IgD-negative memory B cell (primary cell): Measurements from ENCODE around the gene ZNRF2. TPM values are rescaled to one million over a fixed set of nuclear protein-coding genes. Genes with fewer than 3 reads are reported as not detected.
"Not testable (repeated sequence)": the region's sequence is repeated elsewhere in the genome, so short reads cannot be mapped to it uniquely, and the experiment has no call there.

Experiments used
- H3K27ac Mint-ChIP-seq, 3 donors: one replicate each; pipeline ENCODE4 v1.8.0; 2020 to 2022; ENCODE audit warnings: mild to moderate bottlenecking in 3 of 3, mixed read lengths in 3 of 3, moderate library complexity in 1 of 3
- H3K27me3 Mint-ChIP-seq: one replicate; pipeline ENCODE4 v1.8.0; 2021; ENCODE audit warnings: mixed read lengths
- H3K36me3 Mint-ChIP-seq: one replicate; pipeline ENCODE4 v1.8.0; 2020; ENCODE audit warnings: mild to moderate bottlenecking, mixed read lengths
- H3K4me1 Mint-ChIP-seq, 3 donors: one replicate each; pipeline ENCODE4 v1.8.0; 2020 to 2022; ENCODE audit warnings: mixed read lengths in 3 of 3, mild to moderate bottlenecking in 1 of 3
- H3K4me3 Mint-ChIP-seq, 4 donors: one replicate each; pipeline ENCODE4 v1.8.0; 2020 to 2022; ENCODE audit warnings: mild to moderate bottlenecking in 4 of 4, mixed read lengths in 4 of 4, moderate library complexity in 3 of 4
- H3K9me3 Mint-ChIP-seq, 3 donors: one replicate each; pipeline ENCODE4 v1.8.0; 2020 to 2021; ENCODE audit warnings: mixed read lengths in 3 of 3, mild to moderate bottlenecking in 1 of 3
- polyA plus RNA-seq: library from polyadenylated mRNA; unstranded; fragments of 300-500 nt; fragmentation: Illumina TruSeq; gene quantifications from one replicate; pipeline ENCODE4 v1.2.3, GENCODE V29; 2021

The ZNRF2 gene
- polyA plus RNA-seq, 1 donor from 2014 or later = 1.9 TPM

GRCh38 chr7:30273552-30273951 is 10.8 kb upstream of the ZNRF2 start:
- Mint-ChIP-seq H3K36me3 (peaks cover 6% of the 10 kb centered on the region), H3K4me1 (peaks cover 3 to 11% (median 6%) of the 10 kb centered on the region in 3 donors), H3K27me3 (no peaks in the 10 kb centered on the region), H3K9me3 (no peaks in the 10 kb centered on the region), H3K4me3 (no peak overlapping the region), H3K27ac (no peak overlapping the region)

GRCh38 chr7:30274641-30275040 is 9.8 kb upstream of the ZNRF2 start:
- peaks cover 10 to 18% (median 13%) of the 10 kb centered on the region in 3 donors for H3K4me1 Mint-ChIP-seq
- H3K9me3 Mint-ChIP-seq = no peaks in the 10 kb centered on the region
- H3K27ac Mint-ChIP-seq = no peak overlapping the region
- H3K27me3 Mint-ChIP-seq = no peaks in the 10 kb centered on the region
- peaks cover 6% of the 10 kb centered on the region for H3K36me3 Mint-ChIP-seq
- no peak overlapping the region for H3K4me3 Mint-ChIP-seq

GRCh38 chr7:30276203-30276900 is 8.0 kb upstream of the ZNRF2 start:
- Mint-ChIP-seq H3K4me3 (no peak overlapping the region), H3K9me3 (no peaks in the 10 kb centered on the region), H3K4me1 (peaks cover 7 to 15% (median 12%) of the 10 kb centered on the region in 3 donors), H3K27ac (no peak overlapping the region), H3K27me3 (no peaks in the 10 kb centered on the region), H3K36me3 (no peaks in the 10 kb centered on the region)

- H3K9me3 Mint-ChIP-seq = no peaks in the 10 kb centered on the region
- H3K4me1 Mint-ChIP-seq = peaks cover 9 to 19% (median 13%) of the 10 kb centered on the region in 3 donors
- no peaks in the 10 kb centered on the region for H3K27me3 Mint-ChIP-seq
- H3K4me3 Mint-ChIP-seq = no peak overlapping the region
- H3K36me3 Mint-ChIP-seq = no peaks in the 10 kb centered on the region
- no peak overlapping the region for H3K27ac Mint-ChIP-seq
Observed at GRCh38 chr7:30278376-30278775, 6.0 kb upstream of the ZNRF2 start.

GRCh38 chr7:30278849-30279652 is 5.3 kb upstream of the ZNRF2 start:
- Mint-ChIP-seq H3K36me3 (no peaks in the 10 kb centered on the region), H3K27ac (peak overlapping the region in 1 of 3 donors; percentile 24), H3K27me3 (no peaks in the 10 kb centered on the region), H3K9me3 (no peaks in the 10 kb centered on the region), H3K4me3 (no peak overlapping the region), H3K4me1 (peaks cover 11 to 21% (median 13%) of the 10 kb centered on the region in 3 donors)

GRCh38 chr7:30279653-30279904 is 4.8 kb upstream of the ZNRF2 start:
- no peak overlapping the region for H3K4me3 Mint-ChIP-seq
- no peaks in the 10 kb centered on the region for H3K9me3 Mint-ChIP-seq
- H3K36me3 Mint-ChIP-seq = no peaks in the 10 kb centered on the region
- H3K4me1 Mint-ChIP-seq = peaks cover 11 to 22% (median 13%) of the 10 kb centered on the region in 3 donors
- H3K27me3 Mint-ChIP-seq = no peaks in the 10 kb centered on the region
- peak overlapping the region in 1 of 3 donors; percentile 24 for H3K27ac Mint-ChIP-seq

- Mint-ChIP-seq H3K36me3 (no peaks in the 10 kb centered on the region), H3K27ac (no peak overlapping the region), H3K4me3 (peak overlapping the region in 2 of 4 donors; percentile 13 to 17), H3K4me1 (peaks cover 11 to 22% (median 13%) of the 10 kb centered on the region in 3 donors), H3K27me3 (no peaks in the 10 kb centered on the region), H3K9me3 (no peaks in the 10 kb centered on the region)
Observed at GRCh38 chr7:30280631-30281030, 3.8 kb upstream of the ZNRF2 start.

- peaks cover under 1% of the 10 kb centered on the region for H3K36me3 Mint-ChIP-seq
- no peaks in the 10 kb centered on the region for H3K27me3 Mint-ChIP-seq
- no peak overlapping the region for H3K27ac Mint-ChIP-seq
- peak overlapping the region in 1 of 4 donors; percentile 13 for H3K4me3 Mint-ChIP-seq
- H3K9me3 Mint-ChIP-seq = peaks cover 2 to 5% (median 3%) of the 10 kb centered on the region in 3 donors
- H3K4me1 Mint-ChIP-seq = peaks cover 14 to 26% (median 19%) of the 10 kb centered on the region in 3 donors
Observed at GRCh38 chr7:30281263-30281662, 3.1 kb upstream of the ZNRF2 start.

- Mint-ChIP-seq H3K36me3 (peaks cover 2% of the 10 kb centered on the region), H3K27me3 (no peaks in the 10 kb centered on the region), H3K4me1 (peaks cover 19 to 31% (median 24%) of the 10 kb centered on the region in 3 donors), H3K27ac (no peak overlapping the region), H3K9me3 (peaks cover 2 to 7% (median 6%) of the 10 kb centered on the region in 3 donors), H3K4me3 (no peak overlapping the region)
Observed at GRCh38 chr7:30281791-30282190, 2.6 kb upstream of the ZNRF2 start.

- Mint-ChIP-seq H3K36me3 (peaks cover 2% of the 10 kb centered on the region), H3K27ac (peak overlapping the region; percentile 75 to 89 (median 81)), H3K27me3 (no peaks in the 10 kb centered on the region), H3K4me1 (peaks cover 21 to 35% (median 27%) of the 10 kb centered on the region in 3 donors), H3K9me3 (peaks cover 2 to 7% (median 6%) of the 10 kb centered on the region in 3 donors), H3K4me3 (peak overlapping the region in 1 of 4 donors; percentile 78)
Observed at GRCh38 chr7:30282735-30283134, 1.7 kb upstream of the ZNRF2 start.

- H3K9me3 Mint-ChIP-seq = peaks cover 2 to 7% (median 6%) of the 10 kb centered on the region in 3 donors
- no peaks in the 10 kb centered on the region for H3K27me3 Mint-ChIP-seq
- H3K27ac Mint-ChIP-seq = peak overlapping the region; percentile 87 to 90 (median 89)
- peaks cover 30 to 42% (median 32%) of the 10 kb centered on the region in 3 donors for H3K4me1 Mint-ChIP-seq
- peaks cover 2% of the 10 kb centered on the region for H3K36me3 Mint-ChIP-seq
- H3K4me3 Mint-ChIP-seq = peak overlapping the region; percentile 78 to 92 (median 86)
Observed at GRCh38 chr7:30285067-30285535, 704 bp downstream of the ZNRF2 start.

GRCh38 chr7:30285536-30286284 is 1.3 kb downstream of the ZNRF2 start:
- Mint-ChIP-seq H3K27me3 (no peaks in the 10 kb centered on the region), H3K4me3 (peak overlapping the region; percentile 99 to 100 (median 100)), H3K9me3 (peaks cover 2 to 7% (median 6%) of the 10 kb centered on the region in 3 donors), H3K4me1 (peaks cover 35 to 47% (median 36%) of the 10 kb centered on the region in 3 donors), H3K27ac (peak overlapping the region; percentile 98 to 99 (median 99)), H3K36me3 (peaks cover 2% of the 10 kb centered on the region)

GRCh38 chr7:30286749-30287148 is 2.4 kb downstream of the ZNRF2 start:
- peak overlapping the region; percentile 99 to 100 (median 100) for H3K4me3 Mint-ChIP-seq
- H3K9me3 Mint-ChIP-seq = peaks cover 2 to 7% (median 6%) of the 10 kb centered on the region in 3 donors
- H3K4me1 Mint-ChIP-seq = peaks cover 45 to 52% (median 47%) of the 10 kb centered on the region in 3 donors
- H3K27ac Mint-ChIP-seq = peak overlapping the region in 2 of 3 donors; percentile 23 to 98
- H3K27me3 Mint-ChIP-seq = no peaks in the 10 kb centered on the region
- peaks cover 5% of the 10 kb centered on the region for H3K36me3 Mint-ChIP-seq

GRCh38 chr7:30287625-30288024 is 3.2 kb downstream of the ZNRF2 start:
- not testable (repeated sequence) for H3K36me3 Mint-ChIP-seq, H3K9me3 Mint-ChIP-seq, H3K27me3 Mint-ChIP-seq
- Mint-ChIP-seq H3K4me3 (peak overlapping the region; percentile 21 to 91 (median 66)), H3K4me1 (peaks cover 48 to 57% (median 52%) of the 10 kb centered on the region in 3 donors), H3K27ac (peak overlapping the region in 1 of 3 donors; percentile 39)
